Measurements from ENCODE around the gene GHR. TPM values are rescaled to one million over a fixed set of nuclear protein-coding genes. Genes with fewer than 3 reads are reported as not detected.

The GHR gene
- total and polyA plus RNA-seq, 2 donors (not counting 3 experiments of a cell fraction or from before 2014, with no cell fraction given): 0.27 to 0.28 TPM

GRCh38 chr5:42642006-42642405, 218.8 kb downstream of the GHR start:
- H3K36me3 ChIP-seq (ENCODE audit: control insufficient read depth in 2 of 2, extremely low read depth in 1 of 2, insufficient read depth in 2 of 2, low read length in 2 of 2): no peaks in the 10 kb centered on the region
- no peak overlapping the region for H2AFZ ChIP-seq (ENCODE audit: low read depth, low read length)
- CTCF ChIA-PET: no interaction called here
- no peak overlapping the region for H3K4me2 ChIP-seq (ENCODE audit: insufficient read depth, low read length)
- DNase-seq (ENCODE audit: low read depth, low spot score) (no peak), FAIRE-seq (no peak)
- no peaks in the 10 kb centered on the region for H3K4me1 ChIP-seq (ENCODE audit: control insufficient read depth, extremely low read depth, insufficient read depth, low read length)
- H3K4me3 ChIP-seq (replicated peaks in 1 of 3; ENCODE audit: insufficient read depth in 1 of 3, low read depth in 1 of 3, low read length in 3 of 3): no peak overlapping the region
- no peaks in the 10 kb centered on the region for H3K9me1 ChIP-seq (replicated peaks; ENCODE audit: control insufficient read depth, extremely low read depth, insufficient read depth, low read length)
- H3K27ac ChIP-seq (ENCODE audit: insufficient read depth, low read depth, low read length): no peak overlapping the region
- H3K9me3 ChIP-seq (replicated peaks; ENCODE audit: control insufficient read depth, insufficient read depth, low read length): no peaks in the 10 kb centered on the region
- H3K27me3 ChIP-seq (ENCODE audit: control insufficient read depth in 2 of 2, insufficient read depth in 2 of 2, low read length in 2 of 2): no peaks in the 10 kb centered on the region
- POLR2A ChIA-PET: no interaction called here
- intact Hi-C loops (cut with micrococcal nuclease): no loop called here
- dilution Hi-C loops (cut with MboI; ENCODE audit: extremely low pct_ligation_motif_present, low sequenced_read_pairs): no loop called here
- TF ChIP-seq GATA2 (IDR thresholded peaks at IDR 0.05; ENCODE audit: insufficient read depth, insufficient read length, low read depth, low read length) (no peak), POLR2AphosphoS5 (IDR thresholded peaks at IDR 0.05; ENCODE audit: insufficient read depth, low read depth, low read length) (no peak), CTCF (IDR thresholded peaks at IDR 0.05; ENCODE audit: extremely low read depth in 1 of 2, insufficient read depth in 1 of 2, low read depth in 1 of 2, low read length in 2 of 2) (no peak), MYC (IDR thresholded peaks at IDR 0.05; ENCODE audit: low read depth, low read length) (no peak), MAX (IDR thresholded peaks at IDR 0.05; ENCODE audit: insufficient read depth, insufficient read length) (no peak), JUN (IDR thresholded peaks at IDR 0.05; ENCODE audit: borderline replicate concordance, insufficient read depth, insufficient read length, low read depth) (no peak), EZH2 (IDR thresholded peaks at IDR 0.05; ENCODE audit: borderline replicate concordance, low read depth, low read length, severe bottlenecking) (no peak), FOS (IDR thresholded peaks at IDR 0.05; ENCODE audit: borderline replicate concordance, insufficient read depth, low read length) (no peak), POLR2A (IDR thresholded peaks at IDR 0.05; ENCODE audit: low read depth, low read length) (no peak)
- H3K9ac ChIP-seq (replicated peaks; ENCODE audit: extremely low read depth, insufficient read depth, low read length): no peak overlapping the region
- BruUV-seq (replicated peaks): no TSS peak
- H4K20me1 ChIP-seq (replicated peaks; ENCODE audit: control insufficient read depth, extremely low read depth, insufficient read depth, low read length): no peaks in the 10 kb centered on the region
- no peaks in the 10 kb centered on the region for H3K79me2 ChIP-seq (ENCODE audit: control insufficient read depth, insufficient read depth, low read length)
